ENCODE results near the gene CASP9.

Gene CASP9

DNA sequence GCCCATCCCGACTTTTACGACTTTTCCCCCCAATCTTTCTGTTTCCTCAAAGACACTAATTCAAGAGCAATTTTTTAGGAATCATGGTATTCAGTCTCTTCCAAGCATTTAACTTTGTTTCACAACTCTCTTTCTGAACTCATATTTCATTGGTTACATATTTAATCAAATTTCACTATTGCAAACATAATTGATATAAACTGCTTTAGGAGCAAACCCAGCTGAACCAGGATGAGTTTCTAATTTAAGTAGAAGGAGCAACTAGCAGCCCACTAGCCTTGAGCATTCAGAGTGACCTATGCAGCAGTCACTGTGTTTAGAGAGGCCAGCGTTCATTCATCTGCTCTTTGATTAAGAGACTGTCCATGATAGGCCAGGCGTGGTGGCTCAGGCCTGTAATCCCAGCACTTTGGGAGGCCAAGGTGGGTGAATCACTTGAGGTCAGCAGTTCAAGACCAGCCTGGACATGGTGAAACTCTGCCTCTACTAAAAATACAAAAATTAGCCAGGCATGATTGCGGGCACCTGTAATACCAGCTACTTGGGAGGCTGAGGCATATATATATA is 46.3 kb downstream of the CASP9 start:
- Histone ChIP-seq H2BK15ac (ENCODE audit: low read depth, poor library complexity, severe bottlenecking) (no peak overlapping the region), H3K36me3 (ENCODE audit: control insufficient read depth in 1 of 2, insufficient read depth in 2 of 2, low read depth in 1 of 2, low read length in 2 of 2) (peaks cover 0 to 3% of the 10 kb centered on the region in 2 experiments), H3K14ac (ENCODE audit: low read length in 2 of 2) (no peak overlapping the region), H3K18ac (ENCODE audit: low read depth in 1 of 2, low read length in 2 of 2) (no peak overlapping the region), H2BK120ac (ENCODE audit: low read depth, low read length) (no peak overlapping the region), H3K23ac (ENCODE audit: low read length in 2 of 2) (no peak overlapping the region), H3K79me1 (replicated peaks; ENCODE audit: low read length, poor library complexity, severe bottlenecking) (no peaks in the 10 kb centered on the region), H3K27ac (ENCODE audit: low read length, poor library complexity, severe bottlenecking) (no peak overlapping the region), H3K4ac (ENCODE audit: low read depth in 1 of 2, low read length in 2 of 2) (no peak overlapping the region), H4K8ac (ENCODE audit: low read length) (no peak overlapping the region), H3K4me3 (ENCODE audit: insufficient read depth in 1 of 2, low read depth in 1 of 2, low read length in 2 of 2) (no peak overlapping the region), H2BK5ac (ENCODE audit: low read depth, low read length, poor library complexity, severe bottlenecking) (no peak overlapping the region), H3K4me1 (ENCODE audit: control insufficient read depth, insufficient read depth, low read depth, low read length) (no peaks in the 10 kb centered on the region), H2BK12ac (ENCODE audit: low read length in 2 of 2) (no peak overlapping the region), H4K91ac (ENCODE audit: low read length) (no peak overlapping the region), H3K9me3 (ENCODE audit: control insufficient read depth, low read length) (no peaks in the 10 kb centered on the region), H3K27me3 (ENCODE audit: control insufficient read depth in 1 of 2, insufficient read depth in 1 of 2, low read length in 2 of 2) (no peaks in the 10 kb centered on the region), H2AFZ (ENCODE audit: low read depth, low read length) (no peak overlapping the region), H3K4me2 (ENCODE audit: low read length, poor library complexity, severe bottlenecking) (no peak overlapping the region), H2AK5ac (ENCODE audit: low read length, severe bottlenecking) (no peak overlapping the region), H3K9ac (ENCODE audit: low read length) (no peak overlapping the region)
- DNase-seq, result no peak
- WGBS, result 85% methylated on average over 4 of the region's 5 CpGs

DNA sequence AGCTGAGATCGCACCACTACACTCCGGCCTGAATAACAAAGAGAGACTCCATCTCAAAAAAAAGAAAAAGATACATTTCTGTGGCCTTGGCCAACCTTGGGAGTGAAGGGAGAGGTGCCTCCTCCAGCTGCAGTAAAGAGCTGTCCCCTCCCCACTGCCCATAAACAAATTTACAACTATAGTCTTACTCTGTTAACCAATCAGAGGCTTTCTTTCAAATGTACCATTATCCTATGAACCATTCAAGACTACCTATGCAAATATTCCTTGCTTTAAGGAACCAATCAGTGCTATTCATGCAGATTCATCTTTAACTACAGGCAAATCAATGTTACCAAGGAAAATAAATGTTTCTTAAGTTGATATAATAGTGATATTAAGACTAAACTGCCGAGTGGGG is 47.1 kb downstream of the CASP9 start:
- no peak overlapping the region for H2BK12ac ChIP-seq (ENCODE audit: low read length in 2 of 2)
- 96% methylated on average over 3 of the region's 3 CpGs for whole genome bisulfite sequencing
- no peak overlapping the region for H3K9ac ChIP-seq (ENCODE audit: low read length)

DNA sequence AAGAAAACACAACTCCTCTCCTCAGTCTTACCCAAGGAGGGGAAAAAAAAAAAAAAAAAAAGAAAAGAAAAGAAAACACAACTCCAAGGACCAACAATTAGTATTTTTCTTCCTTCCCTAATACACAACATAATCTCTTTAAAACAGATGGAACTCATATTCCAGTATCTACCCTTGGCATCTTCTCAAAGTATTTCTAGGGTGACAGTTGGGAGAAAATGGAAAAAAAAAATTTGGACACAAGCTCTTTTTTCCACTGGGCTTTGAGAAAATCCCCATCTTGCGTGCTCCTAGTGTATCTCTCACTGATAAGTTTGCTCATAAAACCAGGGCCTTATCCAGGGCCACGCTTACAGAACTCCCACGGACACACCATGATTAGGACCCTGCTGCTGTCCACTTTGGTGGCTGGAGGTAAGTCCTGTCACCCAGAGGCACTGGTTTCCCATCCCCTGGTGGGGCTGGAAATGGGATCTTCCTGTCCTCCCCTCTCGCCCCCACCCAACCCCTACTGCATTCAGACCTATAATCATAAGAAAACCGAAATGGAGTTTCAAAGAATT is 48.2 kb downstream of the CASP9 start, which contains the start of gene CELA2B:
Gene CELA2B, plus strand, starts transcription at position 353 of the 563 bp plus-strand sequence. Its CDS starts 22 bp downstream, at position 375.
- Histone ChIP-seq H4K8ac (ENCODE audit: low read length) (no peak within 1 kb of the TSS), H3K4me1 (ENCODE audit: control insufficient read depth, insufficient read depth, low read depth, low read length) (no peaks in the 10 kb centered on the region), H2AK5ac (ENCODE audit: low read length, severe bottlenecking) (no peak within 1 kb of the TSS), H3K27me3 (ENCODE audit: control insufficient read depth in 1 of 2, insufficient read depth in 1 of 2, low read length in 2 of 2) (no peaks in the 10 kb centered on the region), H3K4ac (ENCODE audit: low read depth in 1 of 2, low read length in 2 of 2) (no peak within 1 kb of the TSS), H4K91ac (ENCODE audit: low read length) (no peak within 1 kb of the TSS), H3K4me3 (ENCODE audit: insufficient read depth in 1 of 2, low read depth in 1 of 2, low read length in 2 of 2) (no peak within 1 kb of the TSS), H3K79me1 (replicated peaks; ENCODE audit: low read length, poor library complexity, severe bottlenecking) (no peaks in the 10 kb centered on the region), H2BK120ac (ENCODE audit: low read depth, low read length) (no peak within 1 kb of the TSS), H3K27ac (ENCODE audit: low read length, poor library complexity, severe bottlenecking) (no peak within 1 kb of the TSS), H2BK15ac (ENCODE audit: low read depth, poor library complexity, severe bottlenecking) (no peak within 1 kb of the TSS), H2AFZ (ENCODE audit: low read depth, low read length) (no peak within 1 kb of the TSS), H3K18ac (ENCODE audit: low read depth in 1 of 2, low read length in 2 of 2) (no peak within 1 kb of the TSS), H3K9ac (ENCODE audit: low read length) (no peak within 1 kb of the TSS), H3K9me3 (ENCODE audit: control insufficient read depth, low read length) (no peaks in the 10 kb centered on the region), H3K23ac (ENCODE audit: low read length in 2 of 2) (no peak within 1 kb of the TSS), H2BK12ac (ENCODE audit: low read length in 2 of 2) (no peak within 1 kb of the TSS), H3K14ac (ENCODE audit: low read length in 2 of 2) (peak within 1 kb of the TSS in 1 of 2 experiments; percentile 30), H3K36me3 (ENCODE audit: control insufficient read depth in 1 of 2, insufficient read depth in 2 of 2, low read depth in 1 of 2, low read length in 2 of 2) (no peaks in the 10 kb centered on the region), H2BK5ac (ENCODE audit: low read depth, low read length, poor library complexity, severe bottlenecking) (no peak within 1 kb of the TSS), H3K4me2 (ENCODE audit: low read length, poor library complexity, severe bottlenecking) (no peak within 1 kb of the TSS)
- no peak for DNase-seq
- 85% methylated on average over 4 of the region's 5 CpGs for WGBS

More for the DNA sequence above, 47.1 kb downstream of the CASP9 start:
- Histone ChIP-seq H3K36me3 (ENCODE audit: control insufficient read depth in 1 of 2, insufficient read depth in 2 of 2, low read depth in 1 of 2, low read length in 2 of 2) (no peaks in the 10 kb centered on the region), H4K91ac (ENCODE audit: low read length) (no peak overlapping the region), H3K27ac (ENCODE audit: low read length, poor library complexity, severe bottlenecking) (no peak overlapping the region), H2AFZ (ENCODE audit: low read depth, low read length) (no peak overlapping the region), H4K8ac (ENCODE audit: low read length) (no peak overlapping the region), H2BK15ac (ENCODE audit: low read depth, poor library complexity, severe bottlenecking) (no peak overlapping the region), H3K4me1 (ENCODE audit: control insufficient read depth, insufficient read depth, low read depth, low read length) (no peaks in the 10 kb centered on the region), H3K18ac (ENCODE audit: low read depth in 1 of 2, low read length in 2 of 2) (no peak overlapping the region), H3K4me2 (ENCODE audit: low read length, poor library complexity, severe bottlenecking) (no peak overlapping the region), H2AK5ac (ENCODE audit: low read length, severe bottlenecking) (no peak overlapping the region), H2BK5ac (ENCODE audit: low read depth, low read length, poor library complexity, severe bottlenecking) (no peak overlapping the region), H3K14ac (ENCODE audit: low read length in 2 of 2) (no peak overlapping the region), H3K23ac (ENCODE audit: low read length in 2 of 2) (no peak overlapping the region), H3K4ac (ENCODE audit: low read depth in 1 of 2, low read length in 2 of 2) (no peak overlapping the region), H3K9me3 (ENCODE audit: control insufficient read depth, low read length) (no peaks in the 10 kb centered on the region), H3K79me1 (replicated peaks; ENCODE audit: low read length, poor library complexity, severe bottlenecking) (no peaks in the 10 kb centered on the region), H2BK120ac (ENCODE audit: low read depth, low read length) (no peak overlapping the region), H3K27me3 (ENCODE audit: control insufficient read depth in 1 of 2, insufficient read depth in 1 of 2, low read length in 2 of 2) (no peaks in the 10 kb centered on the region), H3K4me3 (ENCODE audit: insufficient read depth in 1 of 2, low read depth in 1 of 2, low read length in 2 of 2) (no peak overlapping the region)
- DNase-seq, result no peak

DNA sequence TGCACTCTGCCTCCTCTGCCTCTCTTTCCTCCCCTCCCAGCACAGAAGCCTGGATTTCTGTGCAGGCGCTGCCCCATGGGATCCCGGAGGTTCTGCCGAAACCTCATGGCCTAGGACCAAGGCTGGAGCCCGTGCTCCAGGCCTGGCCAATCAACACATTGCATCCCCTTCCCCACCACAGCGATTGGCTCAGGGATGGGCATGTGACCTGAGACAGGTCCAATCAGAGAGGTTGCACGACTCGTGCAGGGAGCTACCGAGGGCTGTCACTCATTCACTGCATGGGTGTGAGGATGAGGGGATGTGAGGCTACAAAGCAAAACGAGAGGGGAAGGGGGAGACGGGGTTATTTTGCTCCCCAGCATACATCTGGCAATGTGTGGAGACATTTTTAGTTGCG is 51.4 kb downstream of the CASP9 start:
- no peaks in the 10 kb centered on the region for H3K9me3 ChIP-seq (ENCODE audit: control insufficient read depth, low read length)
- no peaks in the 10 kb centered on the region for H3K79me1 ChIP-seq (replicated peaks; ENCODE audit: low read length, poor library complexity, severe bottlenecking)
- H2BK12ac ChIP-seq (ENCODE audit: low read length in 2 of 2), result no peak overlapping the region
- H3K9ac ChIP-seq (ENCODE audit: low read length), result no peak overlapping the region
- H3K4me2 ChIP-seq (ENCODE audit: low read length, poor library complexity, severe bottlenecking), result no peak overlapping the region
- H2BK15ac ChIP-seq (ENCODE audit: low read depth, poor library complexity, severe bottlenecking), result no peak overlapping the region
- no peak overlapping the region for H2BK120ac ChIP-seq (ENCODE audit: low read depth, low read length)
- H4K91ac ChIP-seq (ENCODE audit: low read length), result no peak overlapping the region
- no peak overlapping the region for H3K14ac ChIP-seq (ENCODE audit: low read length in 2 of 2)
- H2AK5ac ChIP-seq (ENCODE audit: low read length, severe bottlenecking), result no peak overlapping the region
- no peak overlapping the region for H3K4ac ChIP-seq (ENCODE audit: low read depth in 1 of 2, low read length in 2 of 2)
- H2BK5ac ChIP-seq (ENCODE audit: low read depth, low read length, poor library complexity, severe bottlenecking), result no peak overlapping the region
- H3K23ac ChIP-seq (ENCODE audit: low read length in 2 of 2), result peak overlapping the region in 1 of 2 experiments; percentile 40
- H4K8ac ChIP-seq (ENCODE audit: low read length), result no peak overlapping the region
- H3K4me1 ChIP-seq (ENCODE audit: control insufficient read depth, insufficient read depth, low read depth, low read length), result no peaks in the 10 kb centered on the region
- peaks cover 0 to 5% of the 10 kb centered on the region in 2 experiments for H3K27me3 ChIP-seq (ENCODE audit: control insufficient read depth in 1 of 2, insufficient read depth in 1 of 2, low read length in 2 of 2)
- H3K4me3 ChIP-seq (ENCODE audit: insufficient read depth in 1 of 2, low read depth in 1 of 2, low read length in 2 of 2), result no peak overlapping the region
- 90% methylated on average over 11 of the region's 11 CpGs for WGBS
- no peak for DNase-seq
- H3K36me3 ChIP-seq (ENCODE audit: control insufficient read depth in 1 of 2, insufficient read depth in 2 of 2, low read depth in 1 of 2, low read length in 2 of 2), result no peaks in the 10 kb centered on the region
- H3K18ac ChIP-seq (ENCODE audit: low read depth in 1 of 2, low read length in 2 of 2), result no peak overlapping the region
- no peak overlapping the region for H2AFZ ChIP-seq (ENCODE audit: low read depth, low read length)
- no peak overlapping the region for H3K27ac ChIP-seq (ENCODE audit: low read length, poor library complexity, severe bottlenecking)
